WERI-Rb-1 (cell line): Measurements from ENCODE around the gene HHEX.

Experiments
- DNase-seq: peaks from one replicate; pipeline ENCODE4 v3.0.0-alpha.2; 2020
- H3K27ac ChIP-seq: fragments of 250-450 bp; sonication (Bioruptor Pico); 2 replicates; pipeline ENCODE4 v1.5.1; 2020; ENCODE audit warnings: mild to moderate bottlenecking, moderate library complexity
- H3K27me3 ChIP-seq: fragments of 250-450 bp; sonication (Bioruptor Pico); 2 replicates; pipeline ENCODE4 v1.5.1; 2021; ENCODE audit warnings: mild to moderate bottlenecking, low read depth, moderate library complexity; ENCODE audit not compliant: insufficient read depth, severe bottlenecking
- H3K36me3 ChIP-seq: fragments of 250-450 bp; sonication (Bioruptor Pico); 2 replicates; pipeline ENCODE4 v1.5.1; 2020; ENCODE audit warnings: mild to moderate bottlenecking, moderate library complexity
- H3K4me3 ChIP-seq: 2 replicates; pipeline ENCODE4 v1.5.1; 2011; ENCODE audit warnings: low read depth, mild to moderate bottlenecking, control low read depth, low read length
- H3K9me3 ChIP-seq: fragments of 250-450 bp; sonication (Bioruptor Pico); 2 replicates; pipeline ENCODE4 v1.5.1; 2021; ENCODE audit warnings: mild to moderate bottlenecking, moderate library complexity; ENCODE audit not compliant: severe bottlenecking
- CTCF ChIP-seq: IDR thresholded peaks from 2 replicates; pipeline ENCODE4 v1.5.1; 2011; ENCODE audit warnings: low read depth, mild to moderate bottlenecking, control low read depth, inconsistent platforms, low read length

The HHEX gene

GRCh38 chr10:92678206-92678605 lies 11.5 kb upstream of the HHEX start:
- DNase-seq = no peak
- no peak for TF ChIP-seq CTCF
- Histone ChIP-seq H3K9me3 (no peaks in the 10 kb centered on the region), H3K4me3 (no peak overlapping the region), H3K27me3 (no peaks in the 10 kb centered on the region), H3K27ac (no peak overlapping the region), H3K36me3 (no peaks in the 10 kb centered on the region)

GRCh38 chr10:92681306-92681834 lies 8.4 kb upstream of the HHEX start:
- H3K36me3 ChIP-seq = no peaks in the 10 kb centered on the region
- H3K27me3 ChIP-seq = no peaks in the 10 kb centered on the region
- no peak overlapping the region for H3K27ac ChIP-seq
- DNase-seq = no peak
- H3K9me3 ChIP-seq = peaks cover 3% of the 10 kb centered on the region
- H3K4me3 ChIP-seq = no peak overlapping the region
- no peak for TF ChIP-seq CTCF

- no peak for DNase-seq
- Histone ChIP-seq H3K27ac (no peak overlapping the region), H3K36me3 (no peaks in the 10 kb centered on the region), H3K4me3 (peak overlapping the region; percentile 68), H3K9me3 (peaks cover 11% of the 10 kb centered on the region), H3K27me3 (no peaks in the 10 kb centered on the region)
- no peak for TF ChIP-seq CTCF
Measured at GRCh38 chr10:92688573-92688926, 1.2 kb upstream of the HHEX start.

- H3K27me3 ChIP-seq = no peaks in the 10 kb centered on the region
- H3K27ac ChIP-seq = peak overlapping the region; percentile 73
Measured at GRCh38 chr10:92688927-92689662, 660 bp upstream of the HHEX start.

GRCh38 chr10:92690211-92690914 lies 608 bp downstream of the HHEX start:
- Histone ChIP-seq H3K9me3 (peaks cover 8% of the 10 kb centered on the region), H3K27ac (peak overlapping the region; percentile 37), H3K36me3 (peaks cover 6% of the 10 kb centered on the region; the same call in 1 of the 2 replicates), H3K4me3 (peak overlapping the region; percentile 12; the same call in 1 of the 2 replicates), H3K27me3 (no peaks in the 10 kb centered on the region)
- DNase-seq = no peak
- no peak for TF ChIP-seq CTCF

More at GRCh38 chr10:92688927-92689662, 660 bp upstream of the HHEX start:
- Histone ChIP-seq H3K36me3 (no peaks in the 10 kb centered on the region), H3K9me3 (peaks cover 11% of the 10 kb centered on the region), H3K4me3 (peak overlapping the region; percentile 68)
- peak; percentile 65 for DNase-seq
- peak; percentile 18; the same call in 1 of the 2 replicates for TF ChIP-seq CTCF
